Endothelial cell of umbilical vein (primary cell): Measurements from ENCODE around the gene TBC1D14.

Source experiments
- CTCF ChIP-seq, 2 donors: IDR thresholded peaks; 1 replicate in 1 of 2; 2 replicates in 1 of 2; pipeline ENCODE4 v1.5.1; 2011; ENCODE audit warnings: low read length in 2 of 2, mild to moderate bottlenecking in 2 of 2, moderate library complexity in 2 of 2, control low read depth in 1 of 2, inconsistent platforms in 1 of 2, low read depth in 1 of 2; ENCODE audit not compliant: insufficient read depth in 1 of 2; ENCODE audit errors: extremely low read depth in 1 of 2
- EZH2 ChIP-seq: IDR thresholded peaks from 2 replicates; pipeline ENCODE4 v1.6.1; 2012; ENCODE audit warnings: borderline replicate concordance, low read depth, mild to moderate bottlenecking, moderate library complexity, low read length, inconsistent platforms; ENCODE audit not compliant: severe bottlenecking
- FOS ChIP-seq: IDR thresholded peaks from 2 replicates; pipeline ENCODE4 v1.6.1; 2011; ENCODE audit warnings: mild to moderate bottlenecking, low read length, moderate library complexity, borderline replicate concordance; ENCODE audit not compliant: insufficient read depth
- GATA2 ChIP-seq: IDR thresholded peaks from 2 replicates; pipeline ENCODE4 v1.7.0; 2011; ENCODE audit warnings: low read depth, mild to moderate bottlenecking, moderate library complexity, mixed read lengths, low read length; ENCODE audit not compliant: insufficient read length, insufficient read depth
- MAX ChIP-seq: IDR thresholded peaks from 2 replicates; pipeline ENCODE4 v1.6.1; 2011; ENCODE audit not compliant: insufficient read depth, insufficient read length
- MYC ChIP-seq: IDR thresholded peaks from one replicate; pipeline ENCODE4 v1.6.1; 2011; ENCODE audit warnings: mild to moderate bottlenecking, low read depth, low read length
- POLR2A ChIP-seq: IDR thresholded peaks from 2 replicates; pipeline ENCODE4 v1.6.1; 2012; ENCODE audit warnings: low read depth, mild to moderate bottlenecking, control low read depth, low read length
- POLR2AphosphoS5 ChIP-seq: IDR thresholded peaks from 2 replicates; pipeline ENCODE4 v1.6.1; 2012; ENCODE audit warnings: low read depth, mild to moderate bottlenecking, control low read depth, low read length, moderate library complexity; ENCODE audit not compliant: insufficient read depth

- TF ChIP-seq CTCF (IDR thresholded peaks at IDR 0.05; ENCODE audit: extremely low read depth in 1 of 2, insufficient read depth in 1 of 2, low read depth in 1 of 2, low read length in 2 of 2) (no peak), POLR2A (no peak), MAX (no peak), POLR2AphosphoS5 (no peak), EZH2 (no peak), MYC (no peak), GATA2 (no peak), FOS (no peak)
These were observed 30.4 kb downstream of the TBC1D14 start for GRCh38 chr4:6939761-6940743.
